ENCODE measurements around the gene JUN.

The JUN gene

DNA sequence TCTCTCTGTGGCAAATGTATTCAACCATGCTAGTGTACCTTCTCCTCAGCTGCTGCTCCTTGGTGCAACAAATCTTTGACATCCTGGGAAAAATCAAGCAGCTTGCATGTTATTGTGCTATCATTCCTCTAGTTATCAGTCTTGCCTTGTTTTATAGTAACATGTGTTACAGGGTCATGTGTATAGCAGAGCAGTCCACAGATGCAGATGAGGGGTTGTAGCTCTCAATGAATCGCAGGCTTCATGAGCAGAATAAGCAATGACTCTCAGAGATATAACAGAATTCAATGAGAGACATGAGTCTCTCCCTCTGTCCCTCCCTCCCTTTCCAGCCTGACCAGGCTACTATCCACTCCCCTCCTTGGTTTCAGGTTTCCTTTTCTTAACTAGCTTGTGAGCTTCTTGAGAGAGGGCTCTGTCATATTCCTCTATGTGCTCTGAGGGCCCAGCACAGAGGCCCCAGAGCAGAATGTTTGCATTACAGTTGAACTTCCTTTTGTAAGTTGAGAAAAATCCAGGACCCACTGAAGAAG is 15.1 kb upstream of the JUN start:
- no peak overlapping the region for H3K27ac ChIP-seq
- TF ChIP-seq, protein P1, sequence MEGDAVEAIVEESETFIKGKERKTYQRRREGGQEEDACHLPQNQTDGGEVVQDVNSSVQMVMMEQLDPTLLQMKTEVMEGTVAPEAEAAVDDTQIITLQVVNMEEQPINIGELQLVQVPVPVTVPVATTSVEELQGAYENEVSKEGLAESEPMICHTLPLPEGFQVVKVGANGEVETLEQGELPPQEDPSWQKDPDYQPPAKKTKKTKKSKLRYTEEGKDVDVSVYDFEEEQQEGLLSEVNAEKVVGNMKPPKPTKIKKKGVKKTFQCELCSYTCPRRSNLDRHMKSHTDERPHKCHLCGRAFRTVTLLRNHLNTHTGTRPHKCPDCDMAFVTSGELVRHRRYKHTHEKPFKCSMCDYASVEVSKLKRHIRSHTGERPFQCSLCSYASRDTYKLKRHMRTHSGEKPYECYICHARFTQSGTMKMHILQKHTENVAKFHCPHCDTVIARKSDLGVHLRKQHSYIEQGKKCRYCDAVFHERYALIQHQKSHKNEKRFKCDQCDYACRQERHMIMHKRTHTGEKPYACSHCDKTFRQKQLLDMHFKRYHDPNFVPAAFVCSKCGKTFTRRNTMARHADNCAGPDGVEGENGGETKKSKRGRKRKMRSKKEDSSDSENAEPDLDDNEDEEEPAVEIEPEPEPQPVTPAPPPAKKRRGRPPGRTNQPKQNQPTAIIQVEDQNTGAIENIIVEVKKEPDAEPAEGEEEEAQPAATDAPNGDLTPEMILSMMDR (conservative IDR thresholded peaks at IDR 0.05), result no peak

DNA sequence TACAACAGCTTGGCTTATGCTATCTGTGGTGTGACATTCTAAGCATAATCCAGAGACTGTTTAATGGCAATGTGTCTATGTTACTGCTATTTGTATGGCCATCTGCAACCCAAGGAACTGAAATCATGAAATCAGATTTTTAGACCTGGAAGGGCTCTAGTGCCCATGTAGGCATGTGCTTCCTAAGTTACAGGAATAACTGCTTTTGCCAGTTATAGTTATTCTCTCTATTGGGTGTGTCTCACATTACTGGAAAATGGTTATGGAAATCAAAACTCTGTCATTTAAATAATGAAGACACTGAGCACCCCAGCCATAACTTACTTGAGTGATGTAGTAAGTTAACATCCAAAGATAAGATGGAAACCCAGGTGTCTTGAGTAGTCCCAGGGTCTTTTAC is 12.6 kb upstream of the JUN start:
- no peak overlapping the region for H3K27ac ChIP-seq
- TF ChIP-seq, protein P1 (conservative IDR thresholded peaks at IDR 0.05), result no peak

DNA sequence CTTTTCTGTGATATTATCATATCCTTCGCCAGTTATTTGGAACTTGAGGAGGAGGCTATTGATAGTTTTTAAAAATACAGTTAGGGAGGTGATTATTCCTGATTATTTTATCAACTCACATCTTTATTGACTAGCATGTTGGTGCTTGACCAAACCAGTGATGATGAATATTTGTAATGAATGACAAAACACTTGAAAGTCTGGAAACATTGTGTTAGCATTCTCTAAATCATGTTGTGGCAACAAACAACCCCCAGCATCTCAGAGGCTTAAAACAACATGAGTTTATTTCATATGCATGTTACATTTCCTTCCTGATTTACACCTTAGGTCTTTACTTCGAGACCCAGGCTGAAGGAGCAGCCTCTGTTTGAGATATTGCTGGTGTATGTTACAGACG is 10.7 kb upstream of the JUN start:
- TF ChIP-seq, protein P1 (conservative IDR thresholded peaks at IDR 0.05), result no peak
- no peak overlapping the region for H3K27ac ChIP-seq

DNA sequence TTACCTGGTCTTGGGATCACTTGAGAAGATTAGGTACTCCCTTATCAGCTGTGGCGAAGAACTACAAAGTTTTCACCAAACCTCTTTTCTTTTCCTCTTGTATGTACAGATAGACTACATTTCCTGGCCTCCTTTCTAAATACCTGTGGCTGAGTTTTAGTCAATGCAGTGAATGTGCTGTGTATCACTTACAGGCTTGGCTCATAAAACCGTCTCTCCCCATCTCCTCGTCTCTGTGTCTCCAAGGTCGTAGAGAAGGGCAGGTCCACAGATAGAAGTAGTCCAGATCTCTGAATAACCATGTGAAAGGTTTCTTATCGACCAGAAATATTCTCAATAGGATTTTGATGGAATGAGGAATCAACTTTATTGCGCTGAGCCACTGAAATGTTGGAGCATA is 9.0 kb upstream of the JUN start:
- no peak overlapping the region for H3K27ac ChIP-seq
- TF ChIP-seq, protein P1 (conservative IDR thresholded peaks at IDR 0.05), result no peak

DNA sequence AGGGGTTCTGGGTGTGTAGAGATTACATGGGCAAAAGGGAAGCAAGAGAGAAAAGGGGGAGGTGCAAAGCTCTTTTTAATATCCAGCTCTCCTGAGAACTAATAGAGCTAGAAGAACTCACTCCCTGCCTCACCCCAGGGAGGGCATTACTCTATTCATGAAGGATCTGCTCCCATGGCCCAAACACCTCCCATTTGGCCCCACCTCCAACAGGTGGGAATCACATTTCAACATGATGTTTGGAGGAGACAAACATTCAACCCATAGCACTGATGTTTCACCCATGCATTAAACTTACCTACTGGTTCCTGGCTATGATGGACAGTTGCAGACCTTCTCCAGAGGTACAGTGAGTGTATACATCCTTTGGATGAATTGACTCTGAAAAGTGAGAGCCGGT is 7.3 kb upstream of the JUN start:
- TF ChIP-seq, protein P1 (conservative IDR thresholded peaks at IDR 0.05), result no peak
- H3K27ac ChIP-seq, result no peak overlapping the region

DNA sequence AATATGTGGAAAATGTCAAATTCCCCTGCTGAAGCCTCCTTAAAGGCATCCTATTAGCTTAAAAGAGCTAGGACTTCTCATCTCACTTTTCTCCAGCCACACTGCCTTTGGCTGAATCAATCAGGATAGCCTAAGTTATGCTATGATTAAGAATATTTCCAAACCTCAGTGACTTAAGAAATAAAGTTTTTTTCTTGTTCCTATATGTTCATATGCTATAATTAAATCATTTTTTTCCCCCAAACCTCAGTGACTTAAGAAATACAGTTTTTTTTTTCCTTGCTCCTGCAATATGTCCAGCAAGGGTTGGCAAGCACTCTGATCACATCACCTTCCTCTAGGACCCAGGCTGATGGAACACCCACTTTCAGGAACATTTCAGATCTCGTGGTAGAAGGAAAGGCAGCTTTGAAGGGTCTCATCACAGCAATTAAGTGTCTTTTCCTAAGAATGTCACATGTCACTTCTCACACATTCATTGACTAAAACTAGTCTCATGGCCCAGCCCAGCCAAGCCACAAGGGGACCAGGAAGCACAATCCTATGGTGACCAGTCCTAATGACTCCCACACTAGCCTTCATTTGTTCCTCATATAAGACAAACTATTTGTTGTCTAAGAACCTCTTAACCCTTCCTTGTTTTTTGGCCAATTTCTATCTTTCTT is 6.3 kb upstream of the JUN start:
- H3K27ac ChIP-seq, result no peak overlapping the region
- TF ChIP-seq, protein P1 (conservative IDR thresholded peaks at IDR 0.05), result no peak

DNA sequence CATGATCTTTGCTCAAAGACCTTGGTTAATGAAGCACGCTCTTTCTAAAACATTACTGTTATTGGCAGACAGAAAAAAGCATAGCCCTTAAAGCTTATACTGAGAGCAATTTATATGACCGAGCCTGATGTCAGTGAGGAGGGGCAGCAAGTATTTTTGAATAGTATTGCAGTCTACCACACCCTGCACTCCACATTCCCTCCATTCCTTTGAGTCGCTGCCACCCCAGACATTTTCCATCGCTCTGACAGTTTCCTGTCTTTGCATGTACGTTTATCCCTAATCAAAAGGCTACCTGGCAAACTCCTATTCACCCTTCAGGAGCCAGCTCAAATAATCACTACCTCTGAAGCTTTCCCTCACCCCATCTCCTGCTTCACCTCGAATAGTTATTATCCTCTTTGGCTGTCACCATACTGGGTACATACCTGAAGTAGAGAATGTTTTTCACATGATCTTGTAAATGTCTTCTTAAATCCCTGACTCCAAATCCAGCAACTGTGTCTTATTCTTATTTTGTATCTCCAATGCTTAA is 5.5 kb upstream of the JUN start:
- TF ChIP-seq, protein P1 (conservative IDR thresholded peaks at IDR 0.05), result no peak
- H3K27ac ChIP-seq, result no peak overlapping the region

All from VCaP (cell line).